Anterior cingulate cortex (tissue), 58 donors: Measurements from ENCODE around the gene COL1A2.

ENCODE experiments used
- DNase-seq, 58 donors: peaks; one replicate each; lab custom pipeline; 2025; lab: John Stamatoyannopoulos, UW

The COL1A2 gene

DNA sequence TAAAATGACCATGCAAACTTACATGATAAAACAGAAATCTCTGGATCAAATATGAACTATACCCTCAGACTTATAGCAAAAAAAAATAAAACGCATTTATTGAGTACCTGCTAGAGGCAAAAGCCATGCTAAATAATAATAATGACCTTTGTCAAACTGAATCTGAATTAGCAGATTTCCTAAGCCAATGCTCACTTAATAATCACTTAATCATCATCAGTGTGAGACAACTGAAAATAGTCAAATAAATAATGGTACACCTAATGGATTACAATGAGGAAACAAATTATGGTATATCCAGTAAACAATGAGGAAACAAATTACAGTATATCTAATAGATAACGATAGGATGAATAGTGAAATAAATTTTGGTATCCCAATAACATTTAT is 37.6 kb downstream of the COL1A2 start:
- DNase-seq = no peak

DNA sequence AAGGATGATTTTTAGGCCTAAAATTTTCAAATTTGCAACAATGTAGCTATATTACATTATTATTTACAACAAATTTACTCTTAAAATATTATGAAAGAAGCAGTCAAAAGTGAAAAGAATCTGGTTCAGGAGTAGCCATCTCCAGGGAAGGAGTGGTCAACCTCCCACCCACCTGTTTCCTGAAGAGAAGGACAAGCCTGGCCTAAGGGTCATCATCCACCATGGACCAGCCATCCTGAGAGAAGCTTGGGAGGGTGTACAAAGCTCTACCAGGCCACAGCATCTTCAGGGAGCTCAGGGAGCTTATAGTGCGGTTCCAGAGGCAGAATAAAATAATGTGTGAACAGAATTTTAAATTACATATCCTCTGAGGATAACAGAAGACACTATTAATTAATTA is 38.1 kb downstream of the COL1A2 start:
- no peak for DNase-seq

DNA sequence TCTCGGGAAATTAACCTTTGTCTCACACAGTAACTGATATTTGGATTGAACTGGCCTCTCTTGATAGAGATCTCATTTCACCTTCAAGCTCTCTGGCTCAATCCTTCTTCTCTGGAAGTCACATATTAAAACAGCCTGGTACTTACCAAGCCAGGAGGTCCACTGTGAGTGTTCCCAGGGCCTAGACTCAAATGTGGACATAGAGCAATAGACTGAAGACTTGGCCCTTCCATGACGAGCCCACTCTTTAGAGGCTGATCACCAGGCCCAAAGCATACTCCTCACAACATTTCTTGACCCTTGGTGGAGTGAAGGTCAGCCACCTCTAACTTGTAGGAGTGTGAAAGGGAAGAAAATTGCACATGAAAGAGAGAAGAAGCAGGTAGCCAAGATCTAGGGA is 38.5 kb downstream of the COL1A2 start:
- DNase-seq = no peak

DNA sequence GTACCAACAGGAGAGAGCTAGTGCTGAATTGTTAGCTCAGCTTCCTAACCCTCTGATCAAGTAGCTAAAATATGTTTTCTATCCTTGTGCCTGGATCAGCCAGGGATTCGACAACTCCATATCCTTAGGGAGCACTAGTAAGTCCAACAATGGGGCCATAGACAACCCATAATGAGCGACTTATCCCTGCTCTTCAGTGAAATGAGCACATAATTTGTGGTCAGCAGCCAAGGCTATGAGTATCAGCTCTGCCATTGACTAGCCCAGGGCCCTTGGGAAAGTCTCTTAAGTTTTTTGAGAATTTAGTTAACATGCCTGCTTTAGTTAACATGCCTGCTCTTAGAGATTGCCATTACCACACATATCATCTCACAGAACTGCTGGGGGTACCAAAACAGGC is 39.3 kb downstream of the COL1A2 start:
- DNase-seq = no peak

- DNase-seq = peak in 30 of 58 donors; percentile 0 to 69 (median 22)
Measured at GRCh38 chr7:94436018-94436604, 41.4 kb downstream of the COL1A2 start.

- no peak for DNase-seq
Measured at GRCh38 chr7:94436700-94437099, 42.0 kb downstream of the COL1A2 start.

GRCh38 chr7:94439893-94440381 is 45.2 kb downstream of the COL1A2 start:
- DNase-seq = no peak

- peak in 2 of 58 donors; percentile 13 to 17 for DNase-seq
Measured at GRCh38 chr7:94440451-94441039, 45.9 kb downstream of the COL1A2 start.

- no peak for DNase-seq
Measured at GRCh38 chr7:94441138-94441537, 46.4 kb downstream of the COL1A2 start.

DNA sequence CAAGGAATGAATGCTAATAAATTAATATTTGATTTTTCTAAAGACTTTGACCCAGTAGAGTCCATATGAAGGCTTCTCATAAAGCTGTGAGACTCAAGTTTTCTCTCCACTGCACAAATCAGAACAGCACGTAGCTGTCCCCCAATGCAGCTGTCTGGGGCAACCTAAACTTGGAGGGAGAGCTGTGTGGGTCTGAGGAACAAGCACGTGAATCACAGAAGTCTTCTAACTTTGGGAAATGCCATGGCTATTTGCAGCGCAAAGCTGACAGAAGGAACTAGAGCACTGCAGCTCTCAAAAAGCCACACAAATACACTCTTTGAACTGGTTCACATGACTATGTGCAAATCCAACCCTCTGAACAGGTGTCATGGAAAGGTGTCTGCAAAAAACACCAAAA is 47.9 kb downstream of the COL1A2 start:
- DNase-seq = no peak

DNA sequence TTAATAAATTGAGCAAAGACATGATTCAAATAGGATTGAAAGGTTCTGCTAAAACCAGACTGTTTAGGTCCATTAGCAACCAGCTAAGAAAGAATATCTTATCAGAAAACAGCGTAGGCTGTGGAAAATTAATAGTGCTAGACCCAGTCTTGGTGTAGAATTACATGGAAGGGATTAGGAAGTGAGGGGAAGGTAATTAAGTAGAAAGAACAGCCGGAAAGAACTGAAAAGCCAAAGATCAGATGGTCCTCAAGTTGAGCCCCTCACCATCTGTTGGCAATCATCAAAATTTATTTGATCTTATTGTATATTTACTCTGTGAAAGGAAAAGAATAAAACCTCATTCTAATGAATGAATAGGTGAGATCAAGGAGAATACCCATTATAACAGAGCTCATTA is 50.1 kb downstream of the COL1A2 start:
- DNase-seq = no peak

- DNase-seq = no peak
Measured at GRCh38 chr7:94445696-94446194, 51.0 kb downstream of the COL1A2 start.

DNA sequence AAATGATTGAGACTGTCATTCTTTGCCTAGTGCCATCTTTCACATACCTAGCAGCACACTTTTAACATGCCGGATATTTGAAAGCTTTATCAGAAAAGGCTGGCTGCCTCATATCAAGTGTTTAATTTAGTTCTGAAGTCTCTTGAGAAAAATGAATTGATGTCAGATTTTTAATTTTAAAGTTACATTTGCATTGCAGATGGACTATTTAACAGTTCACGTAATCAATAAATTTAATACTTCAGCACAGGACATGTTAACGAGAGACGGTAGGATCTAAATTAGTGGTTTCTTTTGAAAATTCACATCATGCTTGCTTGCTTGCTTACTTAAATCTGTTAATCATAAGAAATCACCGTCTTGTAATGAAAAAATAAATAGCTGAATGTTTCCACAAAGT is 51.6 kb downstream of the COL1A2 start:
- no peak for DNase-seq

- DNase-seq = peak in 1 of 58 donors; percentile 2
Measured at GRCh38 chr7:94449151-94449725, 54.5 kb downstream of the COL1A2 start.

DNA sequence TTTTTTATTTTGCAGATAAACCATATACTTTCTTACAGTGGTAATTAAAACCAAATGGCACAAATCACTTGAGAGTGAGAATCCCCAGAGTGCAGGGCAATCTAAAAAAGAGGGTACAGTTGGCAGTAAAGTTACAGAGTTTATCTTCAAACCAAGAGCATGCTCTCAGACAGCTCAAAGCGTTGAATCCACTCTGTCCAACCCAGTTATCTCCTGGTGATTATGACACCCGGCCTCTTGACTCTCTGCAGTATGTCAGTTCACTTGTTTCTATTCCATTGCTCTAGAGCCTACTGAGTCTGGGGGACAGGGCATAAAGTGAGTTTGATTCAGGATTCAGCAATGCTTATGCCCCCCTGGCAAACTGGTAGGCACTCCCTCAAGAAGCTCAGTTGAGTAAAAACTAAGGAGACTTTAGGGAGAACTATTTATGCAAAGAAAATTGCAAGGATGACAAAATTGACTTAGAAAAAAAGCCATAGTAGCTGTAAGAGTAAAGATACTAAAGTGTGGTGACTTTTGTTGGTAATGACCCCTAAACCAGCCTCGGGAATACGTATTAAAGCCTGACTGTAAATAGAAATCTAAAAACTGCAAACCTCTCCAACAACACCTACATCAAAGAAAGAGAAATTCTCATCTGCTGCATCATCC is 55.5 kb downstream of the COL1A2 start:
- DNase-seq = no peak

DNA sequence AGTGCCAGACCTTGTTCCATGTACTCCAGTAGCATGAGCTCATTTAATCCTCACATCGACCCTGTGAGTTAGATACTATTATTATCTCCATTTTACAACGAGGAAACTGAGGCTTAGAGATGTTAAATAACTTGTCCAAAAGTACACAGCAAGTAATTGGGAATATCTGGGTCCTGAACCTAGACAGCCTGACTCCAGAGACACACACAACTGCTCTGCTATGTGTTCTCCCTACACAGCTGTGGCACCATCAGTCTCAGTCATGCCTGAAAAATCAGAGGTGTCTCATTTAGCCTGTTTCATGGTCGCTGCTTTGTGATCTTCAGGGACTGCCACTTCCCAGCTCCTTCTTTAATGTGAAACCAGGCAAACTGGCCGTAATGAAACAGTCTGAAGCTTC is 56.5 kb downstream of the COL1A2 start:
- no peak for DNase-seq

DNA sequence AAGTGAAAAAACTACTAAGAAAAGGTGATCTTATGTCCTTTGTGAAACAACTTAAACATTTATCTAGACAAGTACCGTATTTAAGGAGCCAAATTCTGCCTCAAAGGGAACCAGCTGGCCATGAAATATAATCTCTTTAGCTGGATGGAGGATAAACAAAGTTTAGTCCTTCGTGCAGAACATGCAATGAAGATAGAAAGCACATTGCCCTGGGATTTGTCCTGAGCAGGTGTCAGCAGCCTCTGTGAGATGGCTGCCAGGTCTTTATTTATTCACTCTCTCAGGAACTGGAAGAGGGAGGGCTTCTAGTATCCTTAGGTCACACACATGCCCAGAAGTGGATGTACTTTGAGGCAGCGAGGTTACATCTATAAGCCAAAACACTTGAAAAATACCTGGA is 57.5 kb downstream of the COL1A2 start:
- no peak for DNase-seq

DNA sequence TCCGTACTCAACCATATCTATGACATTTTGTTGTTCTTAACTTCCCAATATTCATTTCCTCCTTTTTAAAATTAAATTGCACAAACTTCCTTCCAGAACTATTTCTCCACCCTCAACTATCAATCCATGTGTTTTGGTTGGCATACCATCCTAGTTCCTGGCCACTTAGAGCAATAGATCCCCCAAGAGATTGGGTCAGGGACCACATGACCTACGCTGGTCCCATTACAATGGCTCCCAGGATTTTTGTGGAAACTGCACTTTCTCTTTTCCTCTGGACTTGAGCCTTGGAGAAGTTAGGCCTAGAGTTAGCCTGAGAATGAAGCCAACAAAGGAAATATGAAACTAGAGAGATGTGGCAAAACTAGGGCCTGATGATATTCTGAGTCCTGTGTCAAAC is 59.2 kb downstream of the COL1A2 start:
- no peak for DNase-seq

- DNase-seq = no peak
Measured at GRCh38 chr7:94458041-94458440, 63.3 kb downstream of the COL1A2 start.

DNA sequence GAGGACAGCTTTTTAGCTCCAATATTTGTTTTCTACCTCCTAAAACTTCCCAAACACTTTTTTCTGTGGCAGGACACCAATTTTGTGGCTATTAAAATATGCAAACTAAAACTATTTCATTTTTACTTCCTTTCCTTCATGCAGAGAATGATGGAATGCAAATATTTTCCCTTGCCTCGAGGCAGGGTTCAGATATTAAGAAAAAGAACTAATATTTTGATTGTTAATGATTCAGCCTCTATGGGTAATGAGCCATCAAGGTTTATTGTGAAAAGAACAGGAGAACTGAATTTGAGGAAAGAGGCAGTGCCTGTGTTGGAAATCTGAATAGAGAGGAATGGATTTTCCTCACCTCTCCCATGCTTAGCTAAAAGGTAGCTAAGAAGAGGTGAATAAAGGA is 71.8 kb downstream of the COL1A2 start:
- DNase-seq = no peak

GRCh38 chr7:94471604-94472003 is 76.9 kb downstream of the COL1A2 start:
- DNase-seq = no peak

GRCh38 chr7:94472608-94473007 is 77.9 kb downstream of the COL1A2 start:
- no peak for DNase-seq
